HG03159 (cell line): ENCODE results near the gene NOC4L.
"Not testable (repeated sequence)": the region's sequence is repeated elsewhere in the genome, so short reads cannot be mapped to it uniquely, and the experiment has no call there.

Experiments
- ATAC-seq: cut with Tn5 transposase; IDR thresholded peaks from one replicate; pipeline ENCODE4 v1.9.1; 2021; ENCODE audit warnings: mild to moderate bottlenecking, moderate library complexity; ENCODE audit not compliant: unreplicated experiment

The NOC4L gene

GRCh38 chr12:132123970-132124765 is 20.1 kb upstream of the NOC4L start:
- ATAC-seq: no peak

GRCh38 chr12:132124766-132125425 is 19.4 kb upstream of the NOC4L start:
- no peak for ATAC-seq

GRCh38 chr12:132125736-132126135 is 18.5 kb upstream of the NOC4L start:
- no peak for ATAC-seq

- no peak for ATAC-seq
Observed at GRCh38 chr12:132127041-132127440, 17.2 kb upstream of the NOC4L start.

- ATAC-seq: no peak
Observed at GRCh38 chr12:132129007-132129406, 15.2 kb upstream of the NOC4L start.

GRCh38 chr12:132130690-132131089 is 13.6 kb upstream of the NOC4L start:
- no peak for ATAC-seq

- ATAC-seq: no peak
Observed at GRCh38 chr12:132131229-132131628, 13.0 kb upstream of the NOC4L start.

- ATAC-seq: no peak
Observed at GRCh38 chr12:132131952-132132351, 12.3 kb upstream of the NOC4L start.

GRCh38 chr12:132132609-132133430 is 11.4 kb upstream of the NOC4L start:
- ATAC-seq: no peak

- no peak for ATAC-seq
Observed at GRCh38 chr12:132133952-132134652, 10.2 kb upstream of the NOC4L start.

GRCh38 chr12:132134653-132135183 is 9.5 kb upstream of the NOC4L start:
- ATAC-seq: not testable (repeated sequence)

- not testable (repeated sequence) for ATAC-seq
Observed at GRCh38 chr12:132136226-132136625, 8.0 kb upstream of the NOC4L start.

GRCh38 chr12:132137483-132138125 is 6.7 kb upstream of the NOC4L start:
- no peak for ATAC-seq

- ATAC-seq: no peak
Observed at GRCh38 chr12:132138941-132139871, 5.1 kb upstream of the NOC4L start.

GRCh38 chr12:132139912-132140311 is 4.3 kb upstream of the NOC4L start:
- ATAC-seq: no peak

- ATAC-seq: no peak
Observed at GRCh38 chr12:132140501-132140900, 3.8 kb upstream of the NOC4L start.

GRCh38 chr12:132140918-132141841 is 3.1 kb upstream of the NOC4L start:
- ATAC-seq: no peak
